ENCODE data around the gene SPAG8.

SPAG8 gene

DNA sequence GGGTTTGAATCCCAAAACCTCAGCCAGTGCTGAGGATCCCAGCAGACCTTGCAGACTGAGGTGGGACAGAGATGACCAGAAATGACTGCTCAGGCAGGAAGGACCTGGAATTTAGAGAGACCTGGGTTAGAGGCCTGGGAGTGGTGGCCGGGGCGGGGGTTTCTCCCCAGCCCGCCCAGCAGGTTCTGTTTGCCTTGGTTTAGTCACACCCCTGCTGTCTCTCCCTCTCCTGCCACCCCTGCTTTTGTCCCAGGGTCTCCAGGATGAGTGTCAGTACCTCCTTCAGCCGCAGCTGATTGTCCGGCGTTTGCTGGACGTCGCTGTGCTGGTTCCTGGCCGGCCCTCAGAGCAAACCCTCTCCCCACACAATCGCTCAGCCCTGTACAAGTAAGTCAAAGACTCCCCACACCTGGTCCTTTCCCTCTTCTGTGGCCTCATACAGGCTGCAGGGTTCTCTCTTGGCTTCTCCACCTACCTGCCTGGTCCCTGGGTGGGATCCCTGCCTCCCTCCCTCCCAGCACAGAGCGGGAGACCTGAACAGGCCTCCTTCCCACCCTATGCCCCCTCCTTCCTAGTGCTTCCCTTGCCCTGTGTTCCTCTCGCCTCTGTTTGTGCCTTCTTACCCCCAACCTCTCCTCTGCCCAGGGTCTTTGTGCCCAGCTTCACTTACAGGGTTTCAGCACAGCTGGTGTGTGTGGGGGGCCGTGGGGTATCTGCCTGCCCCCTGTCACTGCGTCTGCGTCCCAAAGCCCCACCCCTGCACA, 29.0 kb upstream of the SPAG8 start:
- Histone ChIP-seq H4K20me1 (ENCODE audit: insufficient read depth, low read length) (no peaks in the 10 kb centered on the region), H3K4me3 (ENCODE audit: low read depth, low read length, poor library complexity, severe bottlenecking) (no peak overlapping the region), H3K79me2 (ENCODE audit: insufficient read depth, low read length) (no peaks in the 10 kb centered on the region), H3K9me3 (ENCODE audit: low read length) (no peaks in the 10 kb centered on the region), H3K9me2 (ENCODE audit: low read depth, low read length) (no peaks in the 10 kb centered on the region), H3K27me3 (ENCODE audit: insufficient read depth, low read length) (no peaks in the 10 kb centered on the region), H3K4me2 (ENCODE audit: low read length) (no peak overlapping the region), H3K4me1 (ENCODE audit: insufficient read depth, low read length, severe bottlenecking) (no peaks in the 10 kb centered on the region), H3K9ac (ENCODE audit: low read length) (no peak overlapping the region), H3K36me3 (ENCODE audit: insufficient read depth, low read length) (no peaks in the 10 kb centered on the region), H3F3A (ENCODE audit: insufficient read depth, low read length) (no peaks in the 10 kb centered on the region), H3K27ac (ENCODE audit: low read depth, low read length, poor library complexity, severe bottlenecking) (no peak overlapping the region), H2AFZ (ENCODE audit: low read length) (no peak overlapping the region)
- no peak for TF ChIP-seq EZH2 (IDR thresholded peaks at IDR 0.05; ENCODE audit: borderline replicate concordance, low read length)
- TF ChIP-seq CTCF (IDR thresholded peaks at IDR 0.05; ENCODE audit: low read length), result no peak

GRCh38 chr9:35839926-35840325, 27.9 kb upstream of the SPAG8 start:
- peaks cover 4% of the 10 kb centered on the region for H3K4me1 ChIP-seq (ENCODE audit: insufficient read depth, low read length, severe bottlenecking)
- H3K36me3 ChIP-seq (ENCODE audit: insufficient read depth, low read length), result no peaks in the 10 kb centered on the region
- H3K9me3 ChIP-seq (ENCODE audit: low read length), result no peaks in the 10 kb centered on the region
- no peak overlapping the region for H3K9ac ChIP-seq (ENCODE audit: low read length)
- no peaks in the 10 kb centered on the region for H3K79me2 ChIP-seq (ENCODE audit: insufficient read depth, low read length)
- H2AFZ ChIP-seq (ENCODE audit: low read length), result no peak overlapping the region
- H3K9me2 ChIP-seq (ENCODE audit: low read depth, low read length), result no peaks in the 10 kb centered on the region
- TF ChIP-seq CTCF (IDR thresholded peaks at IDR 0.05; ENCODE audit: low read length), result no peak
- TF ChIP-seq EZH2 (IDR thresholded peaks at IDR 0.05; ENCODE audit: borderline replicate concordance, low read length), result no peak
- no peaks in the 10 kb centered on the region for H3F3A ChIP-seq (ENCODE audit: insufficient read depth, low read length)
- H3K4me3 ChIP-seq (ENCODE audit: low read depth, low read length, poor library complexity, severe bottlenecking), result no peak overlapping the region
- no peaks in the 10 kb centered on the region for H3K27me3 ChIP-seq (ENCODE audit: insufficient read depth, low read length)
- H3K27ac ChIP-seq (ENCODE audit: low read depth, low read length, poor library complexity, severe bottlenecking), result no peak overlapping the region
- H3K4me2 ChIP-seq (ENCODE audit: low read length), result no peak overlapping the region
- no peaks in the 10 kb centered on the region for H4K20me1 ChIP-seq (ENCODE audit: insufficient read depth, low read length)

DNA sequence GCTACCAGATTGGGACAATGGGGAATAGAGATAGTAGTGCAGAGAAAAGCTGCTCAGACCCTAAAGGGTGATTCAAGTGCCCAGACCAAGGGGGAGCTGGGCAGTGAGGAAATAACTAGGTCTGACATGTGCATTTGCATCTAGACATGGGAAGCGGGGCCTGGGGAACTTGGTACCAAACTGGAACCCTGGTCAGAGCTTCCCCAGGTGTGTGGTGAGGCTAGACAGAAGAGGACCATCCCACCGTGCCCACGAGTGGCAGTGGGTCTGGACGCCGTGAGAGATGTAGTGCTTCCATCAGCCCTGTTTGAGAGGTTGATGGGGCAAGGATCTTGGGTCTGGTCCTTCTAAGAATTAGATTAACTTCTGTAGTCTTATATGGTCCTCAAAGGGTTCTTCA, 24.5 kb upstream of the SPAG8 start:
- Histone ChIP-seq H3K9me3 (ENCODE audit: low read length) (no peaks in the 10 kb centered on the region), H3K27me3 (ENCODE audit: insufficient read depth, low read length) (no peaks in the 10 kb centered on the region), H3K27ac (ENCODE audit: low read depth, low read length, poor library complexity, severe bottlenecking) (no peak overlapping the region), H2AFZ (ENCODE audit: low read length) (no peak overlapping the region), H3K4me3 (ENCODE audit: low read depth, low read length, poor library complexity, severe bottlenecking) (no peak overlapping the region), H3F3A (ENCODE audit: insufficient read depth, low read length) (no peaks in the 10 kb centered on the region), H4K20me1 (ENCODE audit: insufficient read depth, low read length) (no peaks in the 10 kb centered on the region), H3K36me3 (ENCODE audit: insufficient read depth, low read length) (no peaks in the 10 kb centered on the region), H3K9ac (ENCODE audit: low read length) (no peak overlapping the region), H3K79me2 (ENCODE audit: insufficient read depth, low read length) (no peaks in the 10 kb centered on the region), H3K9me2 (ENCODE audit: low read depth, low read length) (no peaks in the 10 kb centered on the region), H3K4me1 (ENCODE audit: insufficient read depth, low read length, severe bottlenecking) (peaks cover 20% of the 10 kb centered on the region), H3K4me2 (ENCODE audit: low read length) (no peak overlapping the region)
- no peak for TF ChIP-seq EZH2 (IDR thresholded peaks at IDR 0.05; ENCODE audit: borderline replicate concordance, low read length)
- no peak for TF ChIP-seq CTCF (IDR thresholded peaks at IDR 0.05; ENCODE audit: low read length)

Data from OCI-LY1 (cell line).